OCI-LY1 (cell line): ENCODE data around the gene SBK2.

Experiments
- EZH2 ChIP-seq: fragments of 200-600 bp; sonication (generic), shearing (Covaris generic); IDR thresholded peaks from 2 replicates; pipeline ENCODE4 v1.8.0; 2017; ENCODE audit warnings: borderline replicate concordance, mixed run types, mild to moderate bottlenecking, antibody characterized with exemption, low read length, moderate library complexity, mixed read lengths
- TF ChIP-seq, protein P1 (sequence below): fragments of 200-600 bp; sonication (generic), shearing (Covaris generic); IDR thresholded peaks from 2 replicates; pipeline ENCODE4 v1.5.1; 2017; ENCODE audit warnings: mild to moderate bottlenecking, antibody characterized with exemption, low read length, moderate library complexity, mixed read lengths

DNA sequence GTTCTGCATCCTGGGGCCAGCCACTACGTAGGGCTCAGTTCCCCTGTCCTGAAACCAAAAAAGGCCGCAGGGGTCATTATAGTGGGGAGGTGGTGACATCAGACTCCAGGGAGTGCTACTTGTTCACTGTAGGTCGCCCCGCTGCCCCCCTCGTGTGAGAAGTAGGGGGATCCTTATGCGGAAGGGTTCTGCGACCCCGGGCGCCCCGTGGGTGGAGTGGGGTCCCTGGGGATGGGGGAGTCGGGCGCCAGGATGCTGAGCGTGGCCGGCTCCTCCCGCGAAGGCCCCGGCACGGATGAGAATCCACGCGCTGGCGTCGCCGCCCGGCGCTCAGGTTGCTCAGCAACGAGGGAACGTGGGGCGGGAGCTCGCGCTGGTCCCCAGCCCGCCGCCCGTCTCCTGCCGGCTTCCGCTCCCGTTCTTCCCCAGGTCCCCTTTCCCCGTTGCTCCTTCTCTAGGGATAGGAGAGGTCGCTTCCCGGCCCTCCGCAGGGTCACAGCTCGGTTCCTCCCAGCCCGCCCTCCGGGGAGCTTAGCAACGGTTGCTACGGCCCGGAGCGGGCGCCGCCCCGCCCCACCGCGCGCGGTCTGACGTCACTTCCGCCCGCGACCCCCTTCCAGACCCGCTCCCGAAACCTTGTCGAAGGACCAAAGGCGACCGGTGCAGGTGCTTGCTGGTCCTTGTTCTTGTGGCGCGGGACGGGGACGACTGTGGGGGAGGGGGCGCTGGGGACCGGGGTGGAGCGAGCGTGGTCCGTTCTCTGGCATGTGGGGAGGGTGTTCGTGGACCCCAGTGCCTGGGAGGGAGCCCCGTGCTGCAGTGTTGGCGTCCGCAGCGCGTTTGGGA is 52.1 kb downstream of the SBK2 start, which contains the start of gene NAT14:
- TF ChIP-seq, protein P1, sequence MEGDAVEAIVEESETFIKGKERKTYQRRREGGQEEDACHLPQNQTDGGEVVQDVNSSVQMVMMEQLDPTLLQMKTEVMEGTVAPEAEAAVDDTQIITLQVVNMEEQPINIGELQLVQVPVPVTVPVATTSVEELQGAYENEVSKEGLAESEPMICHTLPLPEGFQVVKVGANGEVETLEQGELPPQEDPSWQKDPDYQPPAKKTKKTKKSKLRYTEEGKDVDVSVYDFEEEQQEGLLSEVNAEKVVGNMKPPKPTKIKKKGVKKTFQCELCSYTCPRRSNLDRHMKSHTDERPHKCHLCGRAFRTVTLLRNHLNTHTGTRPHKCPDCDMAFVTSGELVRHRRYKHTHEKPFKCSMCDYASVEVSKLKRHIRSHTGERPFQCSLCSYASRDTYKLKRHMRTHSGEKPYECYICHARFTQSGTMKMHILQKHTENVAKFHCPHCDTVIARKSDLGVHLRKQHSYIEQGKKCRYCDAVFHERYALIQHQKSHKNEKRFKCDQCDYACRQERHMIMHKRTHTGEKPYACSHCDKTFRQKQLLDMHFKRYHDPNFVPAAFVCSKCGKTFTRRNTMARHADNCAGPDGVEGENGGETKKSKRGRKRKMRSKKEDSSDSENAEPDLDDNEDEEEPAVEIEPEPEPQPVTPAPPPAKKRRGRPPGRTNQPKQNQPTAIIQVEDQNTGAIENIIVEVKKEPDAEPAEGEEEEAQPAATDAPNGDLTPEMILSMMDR, result no peak
- TF ChIP-seq EZH2, result no peak
